ENCODE measurements around the gene DIAPH3. TPM values are rescaled to one million over a fixed set of nuclear protein-coding genes. Genes with fewer than 3 reads are reported as not detected.

Gene DIAPH3
- total RNA-seq, 1 donor from 2014 or later: 4.6 TPM

- no peaks in the 10 kb centered on the region for H3K9me3 ChIP-seq
- ATAC-seq (no peak), DNase-seq (no peak)
- H3K27ac ChIP-seq: no peak overlapping the region
- H3K4me3 ChIP-seq: no peak overlapping the region
- intact Hi-C loops (cut with DNase I): no loop called here
- no peaks in the 10 kb centered on the region for H3K36me3 ChIP-seq
- no peaks in the 10 kb centered on the region for H3K27me3 ChIP-seq
- TF ChIP-seq, protein P1, sequence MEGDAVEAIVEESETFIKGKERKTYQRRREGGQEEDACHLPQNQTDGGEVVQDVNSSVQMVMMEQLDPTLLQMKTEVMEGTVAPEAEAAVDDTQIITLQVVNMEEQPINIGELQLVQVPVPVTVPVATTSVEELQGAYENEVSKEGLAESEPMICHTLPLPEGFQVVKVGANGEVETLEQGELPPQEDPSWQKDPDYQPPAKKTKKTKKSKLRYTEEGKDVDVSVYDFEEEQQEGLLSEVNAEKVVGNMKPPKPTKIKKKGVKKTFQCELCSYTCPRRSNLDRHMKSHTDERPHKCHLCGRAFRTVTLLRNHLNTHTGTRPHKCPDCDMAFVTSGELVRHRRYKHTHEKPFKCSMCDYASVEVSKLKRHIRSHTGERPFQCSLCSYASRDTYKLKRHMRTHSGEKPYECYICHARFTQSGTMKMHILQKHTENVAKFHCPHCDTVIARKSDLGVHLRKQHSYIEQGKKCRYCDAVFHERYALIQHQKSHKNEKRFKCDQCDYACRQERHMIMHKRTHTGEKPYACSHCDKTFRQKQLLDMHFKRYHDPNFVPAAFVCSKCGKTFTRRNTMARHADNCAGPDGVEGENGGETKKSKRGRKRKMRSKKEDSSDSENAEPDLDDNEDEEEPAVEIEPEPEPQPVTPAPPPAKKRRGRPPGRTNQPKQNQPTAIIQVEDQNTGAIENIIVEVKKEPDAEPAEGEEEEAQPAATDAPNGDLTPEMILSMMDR (IDR thresholded peaks at IDR 0.05): no peak
- H3K4me1 ChIP-seq: no peaks in the 10 kb centered on the region
Measured at GRCh38 chr13:60182907-60183306, 19.2 kb upstream of the DIAPH3 start.

DNA sequence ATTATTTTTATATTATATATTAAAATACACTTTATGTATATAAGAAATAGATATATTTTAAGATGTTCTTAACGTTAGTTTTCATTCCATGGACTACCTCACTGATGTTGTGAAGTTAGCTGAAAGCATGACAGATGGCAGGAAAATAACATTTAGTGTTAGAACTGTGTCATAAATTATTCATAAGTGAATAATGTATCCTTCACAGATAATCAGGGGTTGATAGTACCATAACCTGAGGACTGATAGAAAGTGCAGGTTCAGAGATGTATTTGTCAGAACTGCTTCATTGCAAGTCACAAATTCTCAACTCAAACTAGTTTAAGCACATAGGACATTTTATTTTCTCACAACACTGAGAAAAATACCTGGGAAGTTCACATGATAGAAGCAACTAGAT is 14.6 kb upstream of the DIAPH3 start:
- H3K36me3 ChIP-seq: no peaks in the 10 kb centered on the region
- DNase-seq (no peak), ATAC-seq (no peak)
- no peak overlapping the region for H3K27ac ChIP-seq
- H3K4me3 ChIP-seq: no peak overlapping the region
- peaks cover 2% of the 10 kb centered on the region for H3K27me3 ChIP-seq
- no peaks in the 10 kb centered on the region for H3K4me1 ChIP-seq
- no peaks in the 10 kb centered on the region for H3K9me3 ChIP-seq
- TF ChIP-seq, protein P1 (IDR thresholded peaks at IDR 0.05): no peak
- intact Hi-C loops (cut with DNase I): no loop called here

GRCh38 chr13:60175571-60175970 is 11.8 kb upstream of the DIAPH3 start:
- TF ChIP-seq, protein P1 (IDR thresholded peaks at IDR 0.05): no peak
- Histone ChIP-seq H3K4me3 (no peak overlapping the region), H3K27ac (no peak overlapping the region), H3K27me3 (peaks cover 6% of the 10 kb centered on the region), H3K4me1 (no peaks in the 10 kb centered on the region), H3K9me3 (no peaks in the 10 kb centered on the region), H3K36me3 (no peaks in the 10 kb centered on the region)
- intact Hi-C loops (cut with DNase I): no loop called here
- no peak for ATAC-seq
- DNase-seq: no peak

GRCh38 chr13:60174113-60174512 is 10.4 kb upstream of the DIAPH3 start:
- no peak overlapping the region for H3K27ac ChIP-seq
- TF ChIP-seq, protein P1 (IDR thresholded peaks at IDR 0.05): no peak
- intact Hi-C loops (cut with DNase I): no loop called here

GRCh38 chr13:60172111-60172510 is 8.4 kb upstream of the DIAPH3 start:
- no peak for DNase-seq
- no peaks in the 10 kb centered on the region for H3K4me1 ChIP-seq
- H3K27ac ChIP-seq: no peak overlapping the region
- H3K27me3 ChIP-seq: peaks cover 6% of the 10 kb centered on the region
- no peaks in the 10 kb centered on the region for H3K36me3 ChIP-seq
- ATAC-seq: no peak
- intact Hi-C loops (cut with DNase I): no loop called here
- no peaks in the 10 kb centered on the region for H3K9me3 ChIP-seq
- H3K4me3 ChIP-seq: no peak overlapping the region
- TF ChIP-seq, protein P1 (IDR thresholded peaks at IDR 0.05): no peak

More at GRCh38 chr13:60174113-60174512, 10.4 kb upstream of the DIAPH3 start:
- DNase-seq (no peak), ATAC-seq (no peak)
- Histone ChIP-seq H3K4me1 (no peaks in the 10 kb centered on the region), H3K9me3 (no peaks in the 10 kb centered on the region), H3K4me3 (no peak overlapping the region), H3K27me3 (peaks cover 6% of the 10 kb centered on the region), H3K36me3 (no peaks in the 10 kb centered on the region)

GRCh38 chr13:60170414-60170813 is 6.7 kb upstream of the DIAPH3 start:
- peaks cover 3% of the 10 kb centered on the region for H3K4me1 ChIP-seq
- no peaks in the 10 kb centered on the region for H3K9me3 ChIP-seq
- ATAC-seq (no peak), DNase-seq (no peak)
- TF ChIP-seq, protein P1 (IDR thresholded peaks at IDR 0.05): no peak
- H3K27me3 ChIP-seq: peaks cover 6% of the 10 kb centered on the region
- no peaks in the 10 kb centered on the region for H3K36me3 ChIP-seq
- H3K4me3 ChIP-seq: no peak overlapping the region
- intact Hi-C loops (cut with DNase I): no loop called here
- no peak overlapping the region for H3K27ac ChIP-seq

All from upper lobe of right lung (tissue), 1 donor.